Measurements from ENCODE around the gene MRI1.
"Not testable (repeated sequence)": the region's sequence is repeated elsewhere in the genome, so short reads cannot be mapped to it uniquely, and the experiment has no call there.

Gene MRI1

GRCh38 chr19:13762635-13763235, 1.6 kb upstream of the MRI1 start:
- DNase-seq: no peak

DNA sequence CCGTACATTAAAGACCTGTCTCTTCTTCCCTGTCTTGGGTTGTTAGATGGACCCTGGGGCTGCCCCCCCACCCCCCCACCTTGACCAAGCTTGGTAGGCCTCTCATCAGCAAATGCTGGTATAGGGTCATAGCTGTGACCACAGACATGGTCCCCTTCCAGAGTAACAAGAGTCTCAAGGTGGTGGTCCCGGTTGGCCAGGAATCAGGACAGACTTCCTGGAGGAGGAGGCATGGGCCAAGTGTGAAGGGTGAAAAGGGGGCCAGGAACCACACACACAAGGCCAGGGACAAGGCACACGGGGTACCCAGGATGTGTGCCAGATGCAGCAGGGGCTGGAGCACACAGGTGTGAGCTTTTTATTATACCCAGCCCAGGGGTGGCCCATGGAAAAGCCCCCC, 1.1 kb upstream of the MRI1 start:
- DNase-seq: no peak

GRCh38 chr19:13764821-13765394, 586 bp downstream of the MRI1 start:
- no peak for DNase-seq

GRCh38 chr19:13765395-13766094, 1.2 kb downstream of the MRI1 start:
- no peak for DNase-seq

GRCh38 chr19:13766095-13766481, 1.8 kb downstream of the MRI1 start:
- no peak for DNase-seq

DNA sequence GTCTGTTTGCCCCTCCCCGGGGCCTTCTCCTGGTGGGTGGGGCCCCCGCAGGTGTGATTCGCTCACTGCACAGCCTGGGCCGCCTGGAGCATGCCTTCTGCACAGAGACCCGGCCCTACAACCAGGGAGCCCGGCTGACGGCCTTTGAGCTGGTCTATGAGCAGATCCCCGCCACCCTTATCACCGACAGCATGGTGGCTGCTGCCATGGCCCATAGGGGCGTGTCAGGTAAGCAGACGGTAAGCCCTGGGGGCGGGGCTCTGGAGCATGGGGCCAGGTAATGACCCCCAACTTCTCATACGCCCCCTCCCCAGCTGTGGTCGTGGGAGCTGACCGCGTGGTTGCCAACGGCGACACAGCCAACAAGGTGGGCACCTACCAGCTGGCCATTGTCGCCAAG, 4.2 kb downstream of the MRI1 start:
- DNase-seq: no peak

GRCh38 chr19:13770013-13770635, 5.8 kb downstream of the MRI1 start:
- DNase-seq: no peak

DNA sequence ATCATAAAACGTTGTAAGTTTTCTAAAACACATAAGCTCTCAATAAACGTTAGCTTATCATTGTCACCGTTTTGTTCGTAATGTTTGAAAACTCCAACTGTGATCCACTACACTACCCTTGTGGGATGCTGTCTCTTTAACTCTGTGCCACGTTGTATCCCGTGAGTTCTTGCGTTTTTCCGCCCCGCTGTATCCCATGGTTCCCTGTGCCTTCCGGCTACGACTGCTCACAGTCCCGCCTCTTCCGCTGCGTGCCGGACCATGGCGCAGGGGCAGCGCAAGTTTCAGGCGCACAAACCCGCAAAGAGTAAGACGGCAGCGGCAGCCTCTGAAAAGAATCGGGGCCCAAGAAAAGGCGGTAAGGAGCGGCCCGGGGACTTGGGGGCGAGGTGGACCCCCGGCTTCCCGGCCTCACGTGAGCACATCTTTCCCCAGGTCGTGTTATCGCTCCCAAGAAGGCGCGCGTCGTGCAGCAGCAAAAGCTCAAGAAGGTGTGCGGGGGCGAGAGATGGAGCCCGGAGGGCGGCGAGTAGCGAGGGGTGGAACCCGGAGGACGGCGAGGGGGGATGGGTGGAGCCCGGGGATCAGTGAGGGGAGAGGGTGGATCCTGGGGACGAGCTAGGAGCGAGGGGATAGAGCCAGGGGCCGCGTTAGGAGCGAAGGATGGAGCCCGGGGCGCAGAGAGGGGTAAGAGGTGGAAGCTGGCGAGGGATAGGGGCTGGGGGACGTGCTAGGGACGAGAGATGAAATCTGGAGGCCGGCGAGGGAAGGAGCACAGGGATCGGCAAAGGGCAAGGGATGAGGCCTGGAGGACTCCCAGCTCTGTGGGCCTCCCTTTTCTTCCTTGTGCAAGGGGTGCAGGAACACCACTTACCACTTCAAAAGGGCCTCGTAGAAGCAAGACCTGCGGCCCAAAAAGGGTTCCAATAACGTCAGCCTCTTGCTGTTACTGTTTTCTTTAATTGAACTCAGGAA, 10.2 kb downstream of the MRI1 start, which contains the start of gene C19orf53:
Gene C19orf53 (plus strand): TSS at position 240 of the 975 bp plus-strand sequence. CDS start 22 bp downstream, at position 262.
- peak; percentile 90 for DNase-seq

GRCh38 chr19:13778398-13778797, 14.1 kb downstream of the MRI1 start:
- DNase-seq: no peak

DNA sequence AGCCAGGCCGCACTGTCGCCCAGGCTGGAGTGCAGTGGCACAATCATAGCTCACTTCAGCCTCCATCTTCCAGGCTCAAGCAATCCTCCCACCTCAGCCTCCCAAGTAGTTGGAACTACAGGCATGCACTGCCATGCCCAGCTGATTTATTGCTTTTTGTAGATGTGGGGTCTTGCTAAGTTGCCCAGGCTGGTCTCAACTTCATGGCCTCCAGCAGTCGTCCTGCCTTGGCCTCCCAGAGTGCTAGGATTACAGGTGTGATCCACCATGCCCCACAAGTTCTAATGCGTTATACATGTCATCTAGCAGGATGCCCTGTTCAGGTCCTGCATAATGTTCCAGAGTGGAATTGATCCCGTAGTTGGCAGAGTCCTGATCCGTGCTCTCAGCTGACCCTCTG, 14.5 kb downstream of the MRI1 start:
- DNase-seq: no peak

- not testable (repeated sequence) for DNase-seq
Observed at GRCh38 chr19:13779794-13780193, 15.5 kb downstream of the MRI1 start.

DNA sequence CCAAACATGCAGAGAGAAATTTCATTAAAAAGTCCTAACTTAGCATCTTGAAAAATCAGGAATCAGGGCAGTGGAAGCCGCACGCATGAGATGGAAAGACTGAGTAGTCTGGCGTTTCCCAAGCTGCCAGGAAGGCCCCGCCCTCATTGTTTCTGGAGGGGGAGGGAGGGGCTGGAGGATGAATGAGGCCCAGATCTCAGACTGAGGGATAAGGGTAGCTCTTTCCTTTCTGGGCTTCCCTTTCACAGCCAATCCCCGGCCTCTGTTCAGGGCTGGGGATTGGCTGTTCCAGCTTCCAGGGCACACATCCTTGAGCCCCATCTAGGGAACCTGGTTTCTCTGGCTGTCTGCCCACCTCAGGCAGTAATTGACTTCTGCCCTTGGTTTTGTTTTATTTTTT, 17.2 kb downstream of the MRI1 start:
- DNase-seq: peak; percentile 94

- no peak for DNase-seq
Observed at GRCh38 chr19:13782537-13782936, 18.2 kb downstream of the MRI1 start.

- DNase-seq: no peak
Observed at GRCh38 chr19:13783565-13784500, 19.5 kb downstream of the MRI1 start.

DNA sequence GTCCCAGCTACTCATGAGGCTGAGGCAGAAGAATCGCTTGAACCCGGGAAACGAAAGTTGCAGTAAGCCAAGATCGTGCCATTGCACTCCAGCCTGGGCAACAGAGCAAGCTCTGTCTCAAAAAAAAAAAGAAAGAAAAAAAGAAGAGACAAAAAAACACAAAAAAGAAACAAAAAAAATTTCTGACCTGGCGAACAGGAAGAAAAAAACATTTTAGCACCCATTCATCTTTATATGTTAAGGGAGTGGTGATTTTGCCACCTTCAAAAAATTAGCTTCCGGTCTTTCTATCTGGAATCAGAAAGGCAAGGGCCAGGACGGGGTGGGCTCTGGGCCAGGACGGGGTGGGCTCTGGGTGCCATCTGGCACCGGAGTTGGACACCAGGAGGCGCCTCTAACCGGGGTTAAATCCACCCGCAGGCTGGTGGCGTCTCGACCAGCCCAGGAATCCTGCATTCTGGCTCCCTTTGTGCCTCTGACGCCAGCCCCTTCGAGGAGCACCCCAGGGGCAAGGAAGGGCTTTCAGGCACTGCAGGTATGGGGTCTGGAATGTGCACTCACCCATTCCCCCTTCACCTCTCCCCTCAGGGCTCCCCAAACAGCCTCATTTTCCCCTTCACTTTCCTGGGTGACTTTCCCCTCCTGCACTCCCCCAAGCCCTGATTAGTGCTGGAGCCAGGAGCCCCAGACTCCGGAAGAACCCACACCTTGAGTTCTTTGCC, 20.6 kb downstream of the MRI1 start:
- peak; percentile 32 for DNase-seq

DNA sequence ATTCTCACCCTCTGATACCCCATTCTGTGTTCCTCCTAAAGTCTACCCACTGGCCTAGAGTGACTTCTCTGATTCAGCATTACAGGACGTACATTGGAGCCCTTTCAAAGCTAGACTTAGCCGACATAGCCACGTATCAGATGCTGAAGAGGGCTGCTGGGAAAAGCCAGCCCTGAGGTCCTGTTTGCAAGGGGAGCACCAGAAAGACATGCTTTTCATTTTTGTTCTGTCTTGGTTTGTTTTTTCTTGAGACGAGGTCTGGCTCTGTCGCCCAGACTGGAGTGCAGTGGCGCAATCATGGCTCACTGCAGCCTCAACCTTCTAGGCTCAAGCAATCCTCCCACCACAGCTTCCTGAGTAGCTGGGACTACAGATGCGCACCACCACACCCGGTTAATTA, 24.7 kb downstream of the MRI1 start:
- DNase-seq: no peak

DNA sequence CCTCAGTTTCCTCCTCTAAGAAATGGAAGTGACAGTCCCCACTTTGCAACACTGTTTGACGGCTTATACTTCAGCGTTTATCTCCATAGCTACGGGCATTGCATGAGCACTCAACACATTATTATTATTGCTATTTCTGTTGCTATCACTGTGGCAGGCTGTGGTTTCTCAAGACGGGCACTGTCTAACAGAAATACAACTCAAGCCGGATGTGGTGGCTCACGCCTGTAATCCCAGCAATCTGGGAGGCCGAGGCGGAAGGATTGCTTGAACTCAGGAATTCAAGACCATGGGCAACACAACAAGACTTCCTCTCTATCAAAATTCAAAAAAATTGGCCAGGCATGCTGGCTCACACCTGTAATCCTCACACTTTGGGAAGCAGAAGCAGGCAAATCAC, 26.0 kb downstream of the MRI1 start:
- no peak for DNase-seq

DNA sequence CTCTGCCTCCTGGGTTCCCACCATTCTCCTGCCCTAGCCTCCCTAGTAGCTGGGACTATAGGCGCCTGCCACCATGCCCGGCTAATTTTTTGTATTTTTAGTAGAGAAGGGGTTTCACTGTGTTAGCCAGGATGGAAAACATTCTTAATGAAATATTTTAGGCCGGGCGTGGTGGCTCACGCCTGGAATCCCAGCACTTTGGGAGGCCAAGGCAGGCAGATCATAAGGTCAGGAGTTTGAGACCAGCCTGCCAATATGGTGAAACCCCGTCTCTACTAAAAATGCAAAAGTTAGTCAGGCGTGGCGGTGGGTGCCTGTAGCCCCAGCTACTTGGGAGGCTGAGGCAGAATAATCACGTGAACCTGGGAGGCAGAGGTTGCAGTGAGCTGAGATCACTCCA, 29.0 kb downstream of the MRI1 start:
- DNase-seq: not testable (repeated sequence)

GRCh38 chr19:13794398-13794756, 30.1 kb downstream of the MRI1 start:
- peak; percentile 40 for DNase-seq

DNA sequence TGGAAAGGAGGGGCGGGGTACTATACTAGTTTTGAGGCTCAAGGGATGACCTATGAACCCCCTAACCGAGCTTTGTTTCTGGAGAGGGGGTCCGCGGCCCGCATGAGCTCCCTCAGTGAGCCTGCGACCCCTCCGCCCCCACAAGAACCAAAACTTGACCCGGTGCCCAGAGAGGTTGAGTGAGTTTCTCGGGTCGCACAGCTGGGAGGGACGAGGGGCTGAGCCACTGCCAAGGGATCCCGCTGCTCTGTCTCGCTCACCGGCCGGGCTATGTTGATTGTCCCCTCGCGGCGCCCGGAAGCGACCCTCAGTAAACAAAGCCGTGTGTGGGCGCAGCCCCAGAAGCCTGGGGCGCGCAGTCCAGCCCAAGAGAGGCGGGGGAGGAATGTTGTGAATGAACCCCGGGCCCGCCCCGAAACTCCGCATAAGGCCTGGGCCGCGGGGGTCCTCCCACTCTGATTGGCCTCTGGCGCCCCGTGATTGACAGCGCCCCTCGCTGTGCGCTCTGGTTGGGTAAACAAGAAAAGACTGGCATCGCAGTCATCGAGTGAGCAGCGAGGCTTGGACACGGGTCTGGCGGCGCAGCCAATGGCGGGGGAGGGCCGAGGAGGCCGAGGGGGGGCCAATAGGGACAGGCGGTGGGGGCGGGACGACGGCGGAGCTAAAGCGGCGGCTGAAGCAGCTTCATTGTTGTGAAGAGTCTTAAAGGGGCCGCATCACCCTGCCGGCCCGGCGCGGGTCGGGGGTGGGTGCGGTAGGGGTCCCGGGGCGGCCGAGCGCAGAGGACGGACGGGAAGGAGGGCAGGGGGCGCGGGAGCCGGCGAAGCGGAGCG, 30.7 kb downstream of the MRI1 start, which contains the start of gene ZSWIM4:
Gene ZSWIM4 (plus strand): TSS at position 687 of the 833 bp plus-strand sequence. CDS start 206 bp downstream, outside the sequence.
- peak; percentile 97 for DNase-seq
